ENCODE data around the gene RGS16.

GRCh38 chr1:182580736-182581135 is 23.5 kb downstream of the RGS16 start:
- TF ChIP-seq, protein P1, sequence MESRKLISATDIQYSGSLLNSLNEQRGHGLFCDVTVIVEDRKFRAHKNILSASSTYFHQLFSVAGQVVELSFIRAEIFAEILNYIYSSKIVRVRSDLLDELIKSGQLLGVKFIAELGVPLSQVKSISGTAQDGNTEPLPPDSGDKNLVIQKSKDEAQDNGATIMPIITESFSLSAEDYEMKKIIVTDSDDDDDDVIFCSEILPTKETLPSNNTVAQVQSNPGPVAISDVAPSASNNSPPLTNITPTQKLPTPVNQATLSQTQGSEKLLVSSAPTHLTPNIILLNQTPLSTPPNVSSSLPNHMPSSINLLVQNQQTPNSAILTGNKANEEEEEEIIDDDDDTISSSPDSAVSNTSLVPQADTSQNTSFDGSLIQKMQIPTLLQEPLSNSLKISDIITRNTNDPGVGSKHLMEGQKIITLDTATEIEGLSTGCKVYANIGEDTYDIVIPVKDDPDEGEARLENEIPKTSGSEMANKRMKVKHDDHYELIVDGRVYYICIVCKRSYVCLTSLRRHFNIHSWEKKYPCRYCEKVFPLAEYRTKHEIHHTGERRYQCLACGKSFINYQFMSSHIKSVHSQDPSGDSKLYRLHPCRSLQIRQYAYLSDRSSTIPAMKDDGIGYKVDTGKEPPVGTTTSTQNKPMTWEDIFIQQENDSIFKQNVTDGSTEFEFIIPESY (CRISPR knock-in tag; IDR thresholded peaks at IDR 0.05): no peak
- TF ChIP-seq NONO (IDR thresholded peaks at IDR 0.05) (no peak), NONO (CRISPR knock-in tag; conservative IDR thresholded peaks at IDR 0.05) (no peak), ZBTB43 (CRISPR knock-in tag; conservative IDR thresholded peaks at IDR 0.05) (no peak), HMG20A (CRISPR knock-in tag; IDR thresholded peaks at IDR 0.05; ENCODE audit: borderline replicate concordance) (no peak), RAD21 (CRISPR knock-in tag; IDR thresholded peaks at IDR 0.05) (no peak), RXRB (CRISPR knock-in tag; IDR thresholded peaks at IDR 0.05; ENCODE audit: borderline replicate concordance) (no peak), FOXK2 (IDR thresholded peaks at IDR 0.05) (no peak), FOXA1 (IDR thresholded peaks at IDR 0.05) (no peak), FOXA1 (CRISPR knock-in tag; IDR thresholded peaks at IDR 0.05) (no peak)
- TF ChIP-seq, protein P2, sequence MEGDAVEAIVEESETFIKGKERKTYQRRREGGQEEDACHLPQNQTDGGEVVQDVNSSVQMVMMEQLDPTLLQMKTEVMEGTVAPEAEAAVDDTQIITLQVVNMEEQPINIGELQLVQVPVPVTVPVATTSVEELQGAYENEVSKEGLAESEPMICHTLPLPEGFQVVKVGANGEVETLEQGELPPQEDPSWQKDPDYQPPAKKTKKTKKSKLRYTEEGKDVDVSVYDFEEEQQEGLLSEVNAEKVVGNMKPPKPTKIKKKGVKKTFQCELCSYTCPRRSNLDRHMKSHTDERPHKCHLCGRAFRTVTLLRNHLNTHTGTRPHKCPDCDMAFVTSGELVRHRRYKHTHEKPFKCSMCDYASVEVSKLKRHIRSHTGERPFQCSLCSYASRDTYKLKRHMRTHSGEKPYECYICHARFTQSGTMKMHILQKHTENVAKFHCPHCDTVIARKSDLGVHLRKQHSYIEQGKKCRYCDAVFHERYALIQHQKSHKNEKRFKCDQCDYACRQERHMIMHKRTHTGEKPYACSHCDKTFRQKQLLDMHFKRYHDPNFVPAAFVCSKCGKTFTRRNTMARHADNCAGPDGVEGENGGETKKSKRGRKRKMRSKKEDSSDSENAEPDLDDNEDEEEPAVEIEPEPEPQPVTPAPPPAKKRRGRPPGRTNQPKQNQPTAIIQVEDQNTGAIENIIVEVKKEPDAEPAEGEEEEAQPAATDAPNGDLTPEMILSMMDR (CRISPR knock-in tag; IDR thresholded peaks at IDR 0.05): no peak
- TF ChIP-seq, protein P3, sequence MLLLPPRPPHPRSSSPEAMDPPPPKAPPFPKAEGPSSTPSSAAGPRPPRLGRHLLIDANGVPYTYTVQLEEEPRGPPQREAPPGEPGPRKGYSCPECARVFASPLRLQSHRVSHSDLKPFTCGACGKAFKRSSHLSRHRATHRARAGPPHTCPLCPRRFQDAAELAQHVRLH (CRISPR knock-in tag; IDR thresholded peaks at IDR 0.05; ENCODE audit: borderline replicate concordance, low read depth): no peak
- TF ChIP-seq, protein P4, sequence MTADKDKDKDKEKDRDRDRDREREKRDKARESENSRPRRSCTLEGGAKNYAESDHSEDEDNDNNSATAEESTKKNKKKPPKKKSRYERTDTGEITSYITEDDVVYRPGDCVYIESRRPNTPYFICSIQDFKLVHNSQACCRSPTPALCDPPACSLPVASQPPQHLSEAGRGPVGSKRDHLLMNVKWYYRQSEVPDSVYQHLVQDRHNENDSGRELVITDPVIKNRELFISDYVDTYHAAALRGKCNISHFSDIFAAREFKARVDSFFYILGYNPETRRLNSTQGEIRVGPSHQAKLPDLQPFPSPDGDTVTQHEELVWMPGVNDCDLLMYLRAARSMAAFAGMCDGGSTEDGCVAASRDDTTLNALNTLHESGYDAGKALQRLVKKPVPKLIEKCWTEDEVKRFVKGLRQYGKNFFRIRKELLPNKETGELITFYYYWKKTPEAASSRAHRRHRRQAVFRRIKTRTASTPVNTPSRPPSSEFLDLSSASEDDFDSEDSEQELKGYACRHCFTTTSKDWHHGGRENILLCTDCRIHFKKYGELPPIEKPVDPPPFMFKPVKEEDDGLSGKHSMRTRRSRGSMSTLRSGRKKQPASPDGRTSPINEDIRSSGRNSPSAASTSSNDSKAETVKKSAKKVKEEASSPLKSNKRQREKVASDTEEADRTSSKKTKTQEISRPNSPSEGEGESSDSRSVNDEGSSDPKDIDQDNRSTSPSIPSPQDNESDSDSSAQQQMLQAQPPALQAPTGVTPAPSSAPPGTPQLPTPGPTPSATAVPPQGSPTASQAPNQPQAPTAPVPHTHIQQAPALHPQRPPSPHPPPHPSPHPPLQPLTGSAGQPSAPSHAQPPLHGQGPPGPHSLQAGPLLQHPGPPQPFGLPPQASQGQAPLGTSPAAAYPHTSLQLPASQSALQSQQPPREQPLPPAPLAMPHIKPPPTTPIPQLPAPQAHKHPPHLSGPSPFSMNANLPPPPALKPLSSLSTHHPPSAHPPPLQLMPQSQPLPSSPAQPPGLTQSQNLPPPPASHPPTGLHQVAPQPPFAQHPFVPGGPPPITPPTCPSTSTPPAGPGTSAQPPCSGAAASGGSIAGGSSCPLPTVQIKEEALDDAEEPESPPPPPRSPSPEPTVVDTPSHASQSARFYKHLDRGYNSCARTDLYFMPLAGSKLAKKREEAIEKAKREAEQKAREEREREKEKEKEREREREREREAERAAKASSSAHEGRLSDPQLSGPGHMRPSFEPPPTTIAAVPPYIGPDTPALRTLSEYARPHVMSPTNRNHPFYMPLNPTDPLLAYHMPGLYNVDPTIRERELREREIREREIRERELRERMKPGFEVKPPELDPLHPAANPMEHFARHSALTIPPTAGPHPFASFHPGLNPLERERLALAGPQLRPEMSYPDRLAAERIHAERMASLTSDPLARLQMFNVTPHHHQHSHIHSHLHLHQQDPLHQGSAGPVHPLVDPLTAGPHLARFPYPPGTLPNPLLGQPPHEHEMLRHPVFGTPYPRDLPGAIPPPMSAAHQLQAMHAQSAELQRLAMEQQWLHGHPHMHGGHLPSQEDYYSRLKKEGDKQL (CRISPR knock-in tag; IDR thresholded peaks at IDR 0.05; ENCODE audit: low read depth): no peak
